ENCODE data around the gene AP4B1. TPM values are rescaled to one million over a fixed set of nuclear protein-coding genes. Genes with fewer than 3 reads are reported as not detected.

AP4B1 gene
- polyA plus RNA-seq, 3 donors from 2014 or later = 9.7 to 21.6 (median 18.6) TPM

DNA sequence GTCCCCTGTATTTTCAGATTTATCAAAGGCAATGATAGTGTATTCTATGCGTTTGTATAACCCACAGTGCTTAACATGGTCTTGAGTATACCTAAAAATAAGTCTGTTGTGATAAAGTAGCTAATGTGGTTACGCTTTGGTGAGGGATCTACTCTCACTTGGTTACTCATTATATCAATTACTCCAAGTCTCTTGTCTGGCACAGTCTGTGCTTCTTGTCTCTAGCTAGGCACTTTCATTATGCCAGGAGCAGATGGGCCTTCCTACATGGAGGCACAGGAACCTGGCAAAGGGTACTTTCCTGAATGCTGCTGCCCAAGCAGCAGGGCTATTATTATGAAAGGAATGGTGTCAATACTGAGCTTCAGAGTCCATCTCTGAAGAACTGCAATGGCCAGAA is 28.9 kb downstream of the AP4B1 start:
- Mint-ChIP-seq H3K4me3 (peak overlapping the region; percentile 7 to 66 (median 58)), H3K9me3 (no peaks in the 10 kb centered on the region), H3K27ac (peak overlapping the region; percentile 67 to 98 (median 94)), H3K27me3 (ENCODE audit: low read depth in 3 of 3) (peaks cover 0 to 19% (median 16%) of the 10 kb centered on the region in 3 donors), H3K4me1 (peaks cover 85 to 100% of the 10 kb centered on the region in 2 donors), H3K36me3 (peaks cover 0 to 6% (median 2%) of the 10 kb centered on the region in 3 donors)
- DNase-seq = peak; percentile 28 to 41 (median 30)

DNA sequence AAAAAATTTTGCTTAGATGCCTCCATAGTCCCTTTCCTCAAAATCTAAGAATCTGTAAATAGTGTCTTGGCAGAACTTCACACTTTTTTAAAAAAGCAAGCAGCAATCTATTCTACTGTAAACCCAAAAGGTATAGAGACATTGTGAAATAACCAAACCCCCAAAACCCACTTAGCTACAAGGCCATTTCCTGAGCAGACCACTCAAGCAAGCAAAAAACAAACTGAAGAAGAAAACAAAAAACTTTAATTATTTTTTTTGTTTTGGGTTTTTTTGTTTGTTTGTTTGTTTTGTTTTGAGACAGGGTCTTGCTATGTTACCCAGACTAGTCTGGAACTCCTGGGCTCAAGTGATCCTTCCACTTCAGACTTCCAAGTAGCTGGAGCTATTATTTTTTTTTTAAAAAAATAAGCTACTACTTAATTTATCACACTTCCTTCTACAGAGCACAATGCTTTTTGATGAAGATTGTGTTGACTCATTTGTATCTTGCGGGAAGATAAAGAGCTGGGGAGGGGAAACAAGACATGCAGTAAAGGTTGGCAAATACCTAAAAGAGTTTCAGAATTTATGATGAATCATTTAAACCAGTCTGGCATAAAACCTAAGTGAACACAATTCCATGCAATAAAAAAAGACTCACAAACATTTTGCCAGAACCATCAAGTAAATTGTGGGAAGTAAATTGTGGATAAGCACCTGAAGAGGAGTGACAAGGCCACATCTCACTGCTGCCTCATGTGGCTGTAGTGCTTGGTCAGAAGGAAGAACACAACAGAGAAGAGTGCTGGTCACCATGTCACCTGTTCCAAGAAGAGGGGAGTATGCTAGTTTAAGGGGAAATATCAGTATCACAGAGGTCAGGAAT is 30.4 kb downstream of the AP4B1 start:
- DNase-seq = peak; percentile 73 to 76 (median 73)
- H3K4me3 Mint-ChIP-seq = peak overlapping the region; percentile 49 to 69 (median 67)

DNA sequence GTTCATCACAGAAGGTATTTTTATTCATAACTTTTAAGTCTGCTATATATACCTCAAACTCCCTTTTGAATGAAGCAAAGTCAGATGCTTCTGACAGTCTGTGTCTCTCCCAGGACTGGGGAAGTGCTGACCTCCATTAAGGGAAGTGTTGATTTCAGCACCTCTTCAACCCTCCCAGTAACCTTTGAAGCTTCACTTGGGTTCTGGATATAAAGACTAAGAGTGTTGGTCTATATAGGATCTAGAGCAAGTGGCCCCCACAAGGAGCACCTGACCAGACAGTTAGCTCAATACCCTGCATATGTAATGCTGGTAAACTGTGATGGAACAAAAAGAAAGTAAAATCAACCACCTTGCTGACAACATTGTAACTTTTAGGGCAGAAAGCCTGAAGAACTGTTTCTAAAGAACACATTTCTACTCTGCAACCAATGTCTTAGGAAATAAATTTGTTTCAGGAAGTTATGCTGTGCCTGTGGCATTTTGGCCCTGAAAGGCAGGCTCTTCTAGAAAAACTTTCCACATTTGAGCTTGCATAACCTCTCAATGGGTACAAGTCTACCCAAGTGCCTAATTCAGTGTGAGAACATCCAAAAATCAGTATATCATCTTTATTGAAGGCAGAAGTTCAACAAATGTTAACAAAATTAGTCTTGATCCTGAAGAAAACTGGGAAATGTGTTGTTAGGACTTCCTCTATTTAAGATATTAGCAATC is 32.2 kb downstream of the AP4B1 start:
- H3K4me3 Mint-ChIP-seq = peak overlapping the region; percentile 89 to 98 (median 94)
- peaks cover 0 to 7% (median 6%) of the 10 kb centered on the region in 3 donors for H3K36me3 Mint-ChIP-seq
- no peaks in the 10 kb centered on the region for H3K9me3 Mint-ChIP-seq
- DNase-seq = peak; percentile 49 to 62 (median 55)
- H3K27ac Mint-ChIP-seq = peak overlapping the region; percentile 96 to 99 (median 98)
- peaks cover 0 to 19% (median 12%) of the 10 kb centered on the region in 3 donors for H3K27me3 Mint-ChIP-seq (ENCODE audit: low read depth in 3 of 3)
- H3K4me1 Mint-ChIP-seq = peaks cover 83 to 100% of the 10 kb centered on the region in 2 donors

More for the DNA sequence above, 30.4 kb downstream of the AP4B1 start:
- Mint-ChIP-seq H3K36me3 (peaks cover 0 to 6% (median 0%) of the 10 kb centered on the region in 3 donors), H3K27me3 (ENCODE audit: low read depth in 3 of 3) (peaks cover 0 to 19% (median 11%) of the 10 kb centered on the region in 3 donors), H3K9me3 (no peaks in the 10 kb centered on the region), H3K27ac (peak overlapping the region; percentile 93 to 98 (median 96)), H3K4me1 (peaks cover 83 to 100% of the 10 kb centered on the region in 2 donors)

DNA sequence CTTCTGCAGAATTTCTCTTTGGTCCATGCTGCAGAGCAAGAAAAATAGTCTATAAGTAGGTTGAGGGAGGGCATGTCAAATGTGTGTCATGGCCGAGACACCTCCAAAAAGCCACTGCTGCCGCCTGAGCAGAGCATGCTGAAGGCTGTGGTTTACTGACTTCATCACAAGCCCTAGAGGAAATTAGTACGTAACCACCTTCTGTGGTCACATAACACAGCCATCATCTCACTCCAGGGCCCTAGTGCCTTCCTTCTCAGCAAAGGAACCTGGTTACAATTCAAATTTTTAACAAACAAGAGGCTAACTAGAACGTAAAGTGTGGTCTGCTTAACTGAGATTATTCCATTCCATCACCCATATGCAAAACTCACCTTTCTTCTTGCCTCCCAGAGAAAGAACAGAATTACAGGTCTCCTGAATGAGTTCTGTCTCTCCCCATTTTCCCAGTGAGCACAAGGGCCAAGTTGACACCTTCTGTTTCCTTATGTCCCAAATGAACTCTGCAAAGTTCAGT is 32.9 kb downstream of the AP4B1 start, which contains the start of gene PTPN22:
PTPN22 (minus strand) TSS at position 116 of the 517 bp plus-strand sequence.
- peak within 1 kb of the TSS; percentile 96 to 99 (median 98) for H3K27ac Mint-ChIP-seq
- H3K4me3 Mint-ChIP-seq = peak within 1 kb of the TSS; percentile 89 to 98 (median 94)
- peaks cover 0 to 19% (median 12%) of the 10 kb centered on the region in 3 donors for H3K27me3 Mint-ChIP-seq (ENCODE audit: low read depth in 3 of 3)
- peaks cover 82 to 99% of the 10 kb centered on the region in 2 donors for H3K4me1 Mint-ChIP-seq
- DNase-seq = peak; percentile 89 to 91 (median 90)
- peaks cover 0 to 7% (median 3%) of the 10 kb centered on the region in 3 donors for H3K36me3 Mint-ChIP-seq
- H3K9me3 Mint-ChIP-seq = no peaks in the 10 kb centered on the region

DNA sequence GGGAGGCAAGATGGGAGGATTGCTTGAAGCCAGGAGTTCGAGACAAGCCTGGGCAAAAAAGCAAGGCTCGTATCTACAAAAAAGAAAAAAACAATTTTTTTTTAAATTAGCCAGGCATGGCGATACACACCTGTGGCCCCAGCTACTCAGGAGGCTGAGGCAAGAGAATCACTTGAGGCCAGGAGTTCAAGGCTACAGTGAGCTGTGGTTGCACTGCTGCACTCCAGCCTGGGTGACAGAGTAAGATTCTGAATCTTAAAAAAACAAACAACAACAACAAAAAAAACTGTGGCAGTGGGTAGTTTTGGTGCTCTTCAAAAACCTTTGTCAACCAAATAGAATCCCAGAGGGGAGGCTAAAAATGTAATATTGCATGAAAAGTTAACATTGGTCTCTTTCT is 33.8 kb downstream of the AP4B1 start:
- Mint-ChIP-seq H3K4me1 (peaks cover 80 to 95% of the 10 kb centered on the region in 2 donors), H3K9me3 (no peaks in the 10 kb centered on the region), H3K36me3 (peaks cover 0 to 7% (median 3%) of the 10 kb centered on the region in 3 donors), H3K27ac (peak overlapping the region; percentile 96 to 99 (median 98)), H3K27me3 (ENCODE audit: low read depth in 3 of 3) (peaks cover 0 to 19% (median 12%) of the 10 kb centered on the region in 3 donors), H3K4me3 (peak overlapping the region; percentile 89 to 98 (median 94))
- DNase-seq = no peak

DNA sequence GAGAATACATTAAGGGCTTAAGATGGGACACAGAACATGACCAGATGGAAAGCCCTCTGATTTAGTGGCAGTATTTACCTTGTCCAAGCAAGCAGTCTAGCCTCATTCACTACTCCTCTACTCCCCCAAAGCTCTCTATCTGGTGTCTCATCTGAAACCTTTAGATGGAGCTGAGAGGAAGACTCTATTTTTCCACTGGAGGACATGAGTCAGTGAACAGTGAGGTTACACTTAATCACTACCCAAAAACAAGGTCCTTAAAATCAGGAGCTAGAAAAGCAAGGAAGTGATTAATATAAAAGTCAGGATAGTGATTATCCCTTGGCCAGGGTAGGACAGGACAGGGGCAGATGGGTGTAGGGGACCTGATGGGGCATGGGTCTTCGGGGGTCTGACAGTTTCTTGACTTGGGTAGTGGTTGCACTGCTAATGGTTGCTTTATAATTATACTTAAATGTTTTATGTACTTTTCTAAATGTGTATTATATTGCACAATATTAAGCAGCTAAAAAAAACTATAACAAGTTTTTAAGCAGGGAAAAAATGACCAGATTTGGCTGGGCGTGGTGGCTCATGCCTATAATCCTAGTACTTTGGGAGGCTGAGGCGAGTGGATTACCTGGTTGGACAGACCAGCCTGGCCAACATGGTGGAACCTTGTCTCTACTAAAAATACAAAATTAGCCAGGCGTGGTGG is 36.1 kb downstream of the AP4B1 start:
- Mint-ChIP-seq H3K9me3 (no peaks in the 10 kb centered on the region), H3K27ac (peak overlapping the region; percentile 96 to 99 (median 98)), H3K4me1 (peaks cover 75 to 93% of the 10 kb centered on the region in 2 donors), H3K4me3 (peak overlapping the region; percentile 89 to 98 (median 94)), H3K36me3 (peaks cover 9 to 12% (median 10%) of the 10 kb centered on the region in 3 donors), H3K27me3 (ENCODE audit: low read depth in 3 of 3) (peaks cover 0 to 14% (median 12%) of the 10 kb centered on the region in 3 donors)
- no peak for DNase-seq

DNA sequence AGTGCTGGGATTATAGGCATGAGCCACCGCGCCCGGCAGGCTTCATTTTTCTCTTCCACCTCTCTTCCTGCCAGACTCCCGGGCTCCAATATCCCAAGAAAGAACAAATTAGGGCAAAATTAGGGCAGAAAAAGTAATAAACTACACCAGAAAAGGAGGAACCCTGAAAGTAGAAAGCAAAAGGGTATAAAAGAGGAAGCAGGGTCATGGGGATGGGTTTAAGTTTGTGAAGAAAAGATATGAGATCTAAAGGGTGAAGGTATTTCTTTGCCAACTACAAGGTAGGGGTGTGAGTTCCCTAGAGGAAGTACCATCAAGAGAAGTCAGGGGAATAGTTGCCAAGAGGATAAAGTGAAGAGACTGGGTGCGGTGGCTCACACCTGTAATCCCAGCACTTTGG is 43.0 kb downstream of the AP4B1 start:
- no peaks in the 10 kb centered on the region for H3K27me3 Mint-ChIP-seq (ENCODE audit: low read depth in 3 of 3)
- H3K4me3 Mint-ChIP-seq = peak overlapping the region in 4 of 5 donors; percentile 14 to 53 (median 43)
- H3K4me1 Mint-ChIP-seq = peaks cover 64 to 79% of the 10 kb centered on the region in 2 donors
- H3K27ac Mint-ChIP-seq = peak overlapping the region; percentile 48 to 94 (median 84)
- H3K36me3 Mint-ChIP-seq = peaks cover 12 to 33% (median 31%) of the 10 kb centered on the region in 3 donors
- no peaks in the 10 kb centered on the region for H3K9me3 Mint-ChIP-seq
- DNase-seq = no peak

DNA sequence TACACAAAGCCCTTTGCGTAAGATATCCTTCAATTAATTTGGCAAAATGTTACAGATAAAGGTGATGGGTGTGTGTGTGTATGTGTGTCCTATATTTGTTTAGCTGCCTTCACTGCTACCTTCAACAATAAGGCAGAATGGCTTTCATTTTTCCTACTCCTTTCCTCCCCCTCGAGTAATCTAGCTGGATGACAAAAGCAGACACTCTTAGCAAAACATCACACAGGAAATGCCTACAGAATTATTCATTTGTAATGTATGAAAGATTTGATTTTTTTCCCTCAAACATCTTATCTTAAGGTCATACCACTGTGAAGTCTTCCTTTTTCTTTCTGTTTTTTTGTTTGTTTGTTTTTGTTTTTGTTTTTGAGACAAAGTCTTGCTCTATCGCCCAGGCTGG is 43.7 kb downstream of the AP4B1 start:
- Mint-ChIP-seq H3K4me1 (peaks cover 60 to 74% of the 10 kb centered on the region in 2 donors), H3K4me3 (peak overlapping the region; percentile 40 to 81 (median 67)), H3K27ac (peak overlapping the region; percentile 77 to 94 (median 90)), H3K36me3 (peaks cover 19 to 40% (median 38%) of the 10 kb centered on the region in 3 donors), H3K9me3 (no peaks in the 10 kb centered on the region), H3K27me3 (ENCODE audit: low read depth in 3 of 3) (no peaks in the 10 kb centered on the region)
- DNase-seq = no peak

DNA sequence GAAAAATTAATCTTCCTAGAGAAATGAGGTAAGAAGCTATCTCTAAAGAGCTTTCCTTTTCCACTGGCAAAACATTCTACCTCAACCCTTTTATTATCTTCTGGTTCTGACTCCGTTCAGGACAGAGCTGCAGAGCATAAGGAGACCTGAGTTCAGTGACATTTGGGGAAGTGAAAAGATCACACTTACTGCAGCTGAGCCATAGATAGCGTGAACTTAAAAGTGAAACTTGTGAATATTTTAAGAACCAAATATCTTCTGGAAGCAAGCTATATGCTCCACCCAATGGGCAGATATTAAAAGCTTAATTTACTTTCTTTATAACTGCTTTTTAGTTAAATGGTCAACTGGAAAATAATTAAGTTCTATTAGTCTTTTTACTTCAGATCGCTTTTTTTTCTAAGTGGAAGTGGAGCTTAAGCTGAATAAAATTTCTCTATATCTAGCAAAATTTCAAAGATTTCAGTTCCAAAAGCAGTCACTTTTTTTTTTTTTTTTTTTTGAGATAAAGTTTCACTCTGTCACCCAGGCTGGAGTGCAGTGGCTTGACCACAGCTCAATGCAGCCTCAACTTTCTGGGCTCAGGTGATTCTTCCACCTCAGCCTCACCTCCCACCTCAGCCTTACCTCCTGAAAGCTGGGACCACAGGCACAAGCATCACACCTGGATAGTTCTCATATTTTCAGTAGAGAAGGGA is 45.0 kb downstream of the AP4B1 start:
- peak overlapping the region; percentile 77 to 94 (median 90) for H3K27ac Mint-ChIP-seq
- H3K4me3 Mint-ChIP-seq = peak overlapping the region; percentile 45 to 81 (median 71)
- no peaks in the 10 kb centered on the region for H3K27me3 Mint-ChIP-seq (ENCODE audit: low read depth in 3 of 3)
- no peaks in the 10 kb centered on the region for H3K9me3 Mint-ChIP-seq
- peaks cover 54 to 62% of the 10 kb centered on the region in 2 donors for H3K4me1 Mint-ChIP-seq
- DNase-seq = peak; percentile 35 to 44 (median 43)
- H3K36me3 Mint-ChIP-seq = peaks cover 17 to 43% (median 40%) of the 10 kb centered on the region in 3 donors

DNA sequence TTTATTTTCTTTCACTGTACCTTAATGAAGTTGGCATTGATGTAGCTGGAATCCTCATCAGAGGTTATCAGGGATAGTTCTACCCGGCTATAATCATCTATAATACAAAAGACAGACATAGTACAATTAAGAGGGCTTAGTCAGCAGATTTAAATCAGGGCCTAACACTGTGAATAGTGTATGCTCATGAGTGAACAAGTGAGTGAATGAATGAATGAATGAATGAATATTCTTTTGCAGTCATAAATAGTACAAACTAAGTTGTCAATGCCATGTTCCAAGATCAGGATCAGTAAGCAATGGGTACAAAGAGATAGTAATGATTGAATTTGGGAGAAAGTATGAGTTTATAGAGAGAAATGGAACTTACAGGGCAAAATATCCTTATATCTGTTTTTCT is 45.6 kb downstream of the AP4B1 start:
- Mint-ChIP-seq H3K9me3 (no peaks in the 10 kb centered on the region), H3K4me3 (peak overlapping the region; percentile 45 to 81 (median 71)), H3K4me1 (peaks cover 53 to 58% of the 10 kb centered on the region in 2 donors), H3K36me3 (peaks cover 23 to 49% (median 47%) of the 10 kb centered on the region in 3 donors), H3K27me3 (ENCODE audit: low read depth in 3 of 3) (peaks cover 0 to 2% (median 0%) of the 10 kb centered on the region in 3 donors), H3K27ac (peak overlapping the region; percentile 77 to 94 (median 90))
- no peak for DNase-seq

DNA sequence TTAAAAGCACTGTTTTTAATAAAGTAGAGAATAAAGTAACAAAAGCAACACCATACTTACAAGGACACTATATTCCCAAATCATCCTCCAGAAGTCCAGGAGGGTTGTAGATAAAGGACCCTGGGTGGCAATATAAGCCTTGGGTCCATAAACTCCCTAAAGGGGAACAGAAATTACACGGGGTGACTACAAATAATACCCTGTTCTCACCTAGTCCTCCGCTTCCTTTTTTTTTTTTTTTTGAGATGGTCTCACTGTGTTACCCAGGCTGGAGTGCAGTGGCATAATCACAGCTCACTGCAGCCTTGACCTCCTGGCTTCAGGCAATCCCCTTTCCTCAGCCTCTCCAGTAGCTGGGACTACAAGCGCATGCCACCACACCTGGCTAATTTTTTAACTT is 46.2 kb downstream of the AP4B1 start:
- Mint-ChIP-seq H3K27ac (peak overlapping the region in 4 of 6 donors; percentile 81 to 94 (median 90)), H3K4me3 (no peak overlapping the region), H3K9me3 (no peaks in the 10 kb centered on the region)

DNA sequence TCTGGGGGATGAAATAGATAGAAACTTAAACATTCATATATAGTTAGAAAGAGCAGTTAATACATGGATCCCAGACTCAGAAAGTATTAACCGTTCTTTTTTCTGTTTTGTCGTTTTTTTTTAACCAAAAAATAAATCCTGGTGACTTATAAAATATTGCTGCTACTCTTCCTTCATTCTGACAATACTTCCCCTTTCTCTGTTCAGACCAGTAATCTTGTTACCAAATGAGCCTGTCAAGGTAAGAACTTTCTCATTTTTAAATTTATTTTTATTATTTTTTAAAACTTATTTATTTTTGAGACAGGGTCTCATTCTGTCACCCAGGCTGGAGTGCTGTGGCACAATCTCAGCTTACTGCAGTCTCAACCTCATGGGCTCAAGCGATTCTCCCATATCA is 46.8 kb downstream of the AP4B1 start:
- Mint-ChIP-seq H3K27ac (peak overlapping the region in 4 of 6 donors; percentile 36 to 84 (median 56)), H3K4me1 (peaks cover 44 to 46% of the 10 kb centered on the region in 2 donors), H3K9me3 (no peaks in the 10 kb centered on the region), H3K4me3 (no peak overlapping the region), H3K36me3 (peaks cover 24 to 45% (median 38%) of the 10 kb centered on the region in 3 donors), H3K27me3 (ENCODE audit: low read depth in 3 of 3) (peaks cover 0 to 2% (median 0%) of the 10 kb centered on the region in 3 donors)
- no peak for DNase-seq

More for the DNA sequence above, 46.2 kb downstream of the AP4B1 start:
- no peak for DNase-seq
- Mint-ChIP-seq H3K36me3 (peaks cover 24 to 48% (median 44%) of the 10 kb centered on the region in 3 donors), H3K27me3 (ENCODE audit: low read depth in 3 of 3) (peaks cover 0 to 2% (median 0%) of the 10 kb centered on the region in 3 donors), H3K4me1 (peaks cover 49 to 52% of the 10 kb centered on the region in 2 donors)

All from immature natural killer cell (primary cell).